Pancreas (tissue), 10 donors: ENCODE results near the gene RIF1. TPM values are rescaled to one million over a fixed set of nuclear protein-coding genes. Genes with fewer than 3 reads are reported as not detected.

Experiments used
- ATAC-seq, 4 donors: fragments of 200-7000 bp; cut with Tn5 transposase; one replicate each; pipeline versions ENCODE4 v1.8.0 to v1.9.1; 2020; ENCODE audit warnings: mild to moderate bottlenecking in 4 of 4, moderate library complexity in 4 of 4
- DNase-seq, 6 donors: peaks; one replicate each; pipeline ENCODE4 v3.0.0-alpha.2; 2020
- FAIRE-seq: peaks from 2 replicates; lab custom pipeline; 2012; peaks lifted over from hg19 to GRCh38; lab: Jason Lieb, UNC
- H3K27ac ChIP-seq, 4 donors: fragments of 200-600 bp; sonication (generic); 1 replicate in 3 of 4; 2 replicates in 1 of 4; pipeline versions ENCODE4 v1.5.0 to v1.8.0; 2020
- H3K27me3 ChIP-seq, 4 donors: fragments of 200-600 bp; one replicate each; pipeline ENCODE4 v1.8.0; 2021
- H3K36me3 ChIP-seq, 3 donors: fragments of 200-600 bp; sonication (generic) in 1 of 3; one replicate each; pipeline versions ENCODE4 v1.5.0 to v1.8.0; 2020 to 2021
- H3K4me1 ChIP-seq, 3 donors: fragments of 200-600 bp; one replicate each; pipeline ENCODE4 v1.8.0; 2021
- H3K4me3 ChIP-seq, 4 donors: fragments of 200-600 bp; sonication (generic) in 2 of 4; one replicate each; pipeline versions ENCODE4 v1.5.0 to v1.8.0; 2020 to 2021
- H3K9me3 ChIP-seq, 4 donors: fragments of 200-600 bp; one replicate each; pipeline ENCODE4 v1.8.0; 2021
- CTCF ChIP-seq, 4 donors: fragments of 200-600 bp; sonication (generic) in 3 of 4; IDR thresholded peaks; one replicate each; pipeline versions ENCODE4 v1.5.0 to v1.8.0; 2021; ENCODE audit warnings: antibody characterized with exemption in 4 of 4
- WGBS, 2 donors: extraction: QIAGEN DNeasy Blood & Tissue Kit; methylation state at CpG; one replicate each; pipeline ENCODE4 v1.1.7; 2013; 5-methylcytosine and 5-hydroxymethylcytosine counted together
- intact Hi-C, 3 donors: fragments of 100-400 bp; cut with DNase I; formaldehyde crosslinking; loops; one replicate each; pipeline versions ENCODE4 v1.11.1 to v1.14.2; 2022
- polyA plus RNA-seq, 2 donors: library from polyadenylated mRNA; stranded (reverse); fragments of 200-250 nt; gene quantifications; one replicate each; pipeline ENCODE4 v1.2.3, GENCODE V29; 2013
- total RNA-seq, 6 donors: library from RNA; stranded (reverse); fragmentation: NEBNext Ultra II Directional in 4 of 6; extraction: Animal tissue kit (Norgen Biotek cat#: 25700) in 4 of 6; gene quantifications; one replicate each; pipeline versions ENCODE4 v1.2.1 to v1.2.4, GENCODE V29; 2021 to 2023
- donor health status: healthy with polysubstance abuse.
- donor health status: DM: no; HTN: no; CAD: no; lungs with moderate emphysema.
- donor health status: DM: no; HTN: no; CAD: no.
- donor health status: control.
- donor health status: control.
- donor health status: Bipolar disorder and iron deficiency.
- donor health status: DM: yes; HTN: yes; CAD: no.
- donor health status: DM: no; HTN: no; CAD: no.
- donor health status: DM: no; HTN: no; CAD: no.
- donor health status: DM: yes; HTN: yes; CAD: no.

The RIF1 gene
- total and polyA plus RNA-seq, 8 donors: 2.6 to 21.6 (median 17.0) TPM

GRCh38 chr2:151491496-151491895, 81.8 kb downstream of the RIF1 start:
- no peak overlapping the region for H3K27ac ChIP-seq
- H3K9me3 ChIP-seq: no peaks in the 10 kb centered on the region
- intact Hi-C loops: no loop called here
- H3K27me3 ChIP-seq: no peaks in the 10 kb centered on the region
- ATAC-seq (no peak), FAIRE-seq (peak; percentile 51), DNase-seq (no peak)
- no peaks in the 10 kb centered on the region for H3K36me3 ChIP-seq
- no peaks in the 10 kb centered on the region for H3K4me1 ChIP-seq
- no peak overlapping the region for H3K4me3 ChIP-seq
- no peak for TF ChIP-seq CTCF (IDR thresholded peaks at IDR 0.05)
- 89 to 91% methylated on average over 4 of the region's 4 CpGs for WGBS, 2 donors

- H3K36me3 ChIP-seq: no peaks in the 10 kb centered on the region
- H3K9me3 ChIP-seq: no peaks in the 10 kb centered on the region
- WGBS, 2 donors: 93 to 96% methylated on average over 1 of the region's 1 CpG
- DNase-seq: no peak
- ATAC-seq: no peak
- TF ChIP-seq CTCF (IDR thresholded peaks at IDR 0.05): no peak
- no peaks in the 10 kb centered on the region for H3K4me1 ChIP-seq
- no peak for FAIRE-seq
- intact Hi-C loops: no loop called here
- no peak overlapping the region for H3K4me3 ChIP-seq
- H3K27me3 ChIP-seq: no peaks in the 10 kb centered on the region
- no peak overlapping the region for H3K27ac ChIP-seq
Observed at GRCh38 chr2:151498178-151498577, 88.5 kb downstream of the RIF1 start.

- Histone ChIP-seq H3K4me3 (no peak overlapping the region), H3K27me3 (no peaks in the 10 kb centered on the region), H3K9me3 (no peaks in the 10 kb centered on the region), H3K36me3 (no peaks in the 10 kb centered on the region), H3K27ac (no peak overlapping the region), H3K4me1 (no peaks in the 10 kb centered on the region)
- no peak for FAIRE-seq
- intact Hi-C loops: no loop called here
- 94 to 96% methylated on average over 4 of the region's 4 CpGs for WGBS, 2 donors
- no peak for ATAC-seq
- TF ChIP-seq CTCF (IDR thresholded peaks at IDR 0.05): no peak
- DNase-seq: no peak
Observed at GRCh38 chr2:151506170-151506569, 96.5 kb downstream of the RIF1 start.

GRCh38 chr2:151508519-151508918, 98.8 kb downstream of the RIF1 start:
- no peak for FAIRE-seq
- ATAC-seq: no peak
- H3K27ac ChIP-seq: no peak overlapping the region
- no peaks in the 10 kb centered on the region for H3K9me3 ChIP-seq
- intact Hi-C loops: no loop called here
- H3K4me1 ChIP-seq: no peaks in the 10 kb centered on the region
- H3K27me3 ChIP-seq: no peaks in the 10 kb centered on the region
- WGBS, 2 donors: 87 to 90% methylated on average over 3 of the region's 3 CpGs
- H3K36me3 ChIP-seq: no peaks in the 10 kb centered on the region
- no peak overlapping the region for H3K4me3 ChIP-seq
- no peak for DNase-seq
- TF ChIP-seq CTCF (IDR thresholded peaks at IDR 0.05): no peak

GRCh38 chr2:151518802-151519201, 109.1 kb downstream of the RIF1 start:
- intact Hi-C loops: no loop called here
- Histone ChIP-seq H3K36me3 (no peaks in the 10 kb centered on the region), H3K27ac (no peak overlapping the region), H3K9me3 (no peaks in the 10 kb centered on the region), H3K4me1 (no peaks in the 10 kb centered on the region), H3K4me3 (no peak overlapping the region), H3K27me3 (no peaks in the 10 kb centered on the region)
- DNase-seq (no peak), ATAC-seq (no peak), FAIRE-seq (no peak)
- no peak for TF ChIP-seq CTCF (IDR thresholded peaks at IDR 0.05)
- WGBS, 2 donors: 90 to 95% methylated on average over 3 of the region's 3 CpGs
